Fibroblast of lung (primary cell): ENCODE measurements around the gene WDSUB1. TPM values are rescaled to one million over a fixed set of nuclear protein-coding genes. Genes with fewer than 3 reads are reported as not detected.

Experiments
- DNase-seq, 2 donors: peaks; one replicate each; pipeline versions ENCODE4 v3.0.0 to v3.0.0-alpha.2; 2010; ENCODE audit warnings: low read depth in 2 of 2
- H2AFZ ChIP-seq: 2 replicates; pipeline ENCODE4 v1.5.1; 2012; ENCODE audit warnings: low read length, control low read depth, inconsistent platforms
- H3K27ac ChIP-seq: 2 replicates; pipeline ENCODE4 v1.5.1; 2011; ENCODE audit warnings: low read length, control low read depth; ENCODE audit not compliant: insufficient read depth
- H3K27me3 ChIP-seq: 2 replicates; pipeline ENCODE4 v1.5.1; 2011; ENCODE audit warnings: mild to moderate bottlenecking, low read length; ENCODE audit not compliant: control insufficient read depth, insufficient read depth
- H3K36me3 ChIP-seq: 2 replicates; pipeline ENCODE4 v1.5.1; 2011; ENCODE audit warnings: low read length; ENCODE audit not compliant: control insufficient read depth, insufficient read depth
- H3K4me1 ChIP-seq: 2 replicates; pipeline ENCODE4 v1.5.1; 2011; ENCODE audit warnings: low read length; ENCODE audit not compliant: control insufficient read depth, insufficient read depth; ENCODE audit errors: extremely low read depth
- H3K4me2 ChIP-seq: 2 replicates; pipeline ENCODE4 v1.5.1; 2011; ENCODE audit warnings: low read length, control low read depth; ENCODE audit not compliant: insufficient read depth; ENCODE audit errors: extremely low read depth
- H3K4me3 ChIP-seq, 4 experiments: fragments of 200-600 bp in 1 of 4; sonication (generic) in 1 of 4; replicated peaks in 1 of 4; 2 replicates each; pipeline ENCODE4 v1.5.1; 2011 to 2016; ENCODE audit warnings: low read length in 4 of 4, low read depth in 3 of 4, mild to moderate bottlenecking in 3 of 4, control low read depth in 2 of 4, inconsistent platforms in 1 of 4, mixed read lengths in 1 of 4; ENCODE audit not compliant: insufficient read depth in 1 of 4; ENCODE audit errors: control extremely low read depth in 1 of 4
- H3K79me2 ChIP-seq: 2 replicates; pipeline ENCODE4 v1.5.1; 2012; ENCODE audit warnings: mild to moderate bottlenecking, low read length, inconsistent platforms; ENCODE audit not compliant: control insufficient read depth, insufficient read depth
- H3K9ac ChIP-seq: 2 replicates; pipeline ENCODE4 v1.5.1; 2011; ENCODE audit warnings: mild to moderate bottlenecking, low read length, control low read depth; ENCODE audit not compliant: insufficient read depth
- H3K9me3 ChIP-seq: 2 replicates; pipeline ENCODE4 v1.5.1; 2012; ENCODE audit warnings: low read depth, low read length; ENCODE audit not compliant: control insufficient read depth, insufficient read depth
- H4K20me1 ChIP-seq: 2 replicates; pipeline ENCODE4 v1.5.1; 2011; ENCODE audit warnings: low read length; ENCODE audit not compliant: control insufficient read depth, insufficient read depth; ENCODE audit errors: extremely low read depth
- EZH2 ChIP-seq: IDR thresholded peaks from 2 replicates; pipeline ENCODE4 v1.5.1; 2012; ENCODE audit warnings: low read length, control low read depth, mild to moderate bottlenecking; ENCODE audit errors: missing control alignments
- polyA plus RNA-seq, 2 donors: library from polyadenylated mRNA; depleted of rRNA in 1 of 2; stranded (reverse) in 1 of 2; unstranded in 1 of 2; fragments of >200 nt; gene quantifications; 2 replicates each; pipeline ENCODE4 v1.2.1, GENCODE V29; 2011 to 2012; ENCODE audit warnings: missing spikeins in 1 of 2
- total RNA-seq: library from RNA; depleted of rRNA; stranded (reverse); fragments of >200 nt; gene quantifications from 2 replicates; pipeline ENCODE4 v1.2.1, GENCODE V29; 2014
- TF ChIP-seq, protein P1 (sequence below), 2 donors: IDR thresholded peaks in 1 of 2; conservative IDR thresholded peaks in 1 of 2; 1 replicate in 1 of 2; 2 replicates in 1 of 2; pipeline ENCODE4 v1.5.1; 2011 to 2012; ENCODE audit warnings: low read length in 2 of 2, control low read depth in 1 of 2, inconsistent platforms in 1 of 2, low read depth in 1 of 2, mild to moderate bottlenecking in 1 of 2

The WDSUB1 gene
- total and polyA plus RNA-seq, 2 donors (not counting 1 experiment from before 2014, with no cell fraction given) = 7.5 to 18.3 TPM

DNA sequence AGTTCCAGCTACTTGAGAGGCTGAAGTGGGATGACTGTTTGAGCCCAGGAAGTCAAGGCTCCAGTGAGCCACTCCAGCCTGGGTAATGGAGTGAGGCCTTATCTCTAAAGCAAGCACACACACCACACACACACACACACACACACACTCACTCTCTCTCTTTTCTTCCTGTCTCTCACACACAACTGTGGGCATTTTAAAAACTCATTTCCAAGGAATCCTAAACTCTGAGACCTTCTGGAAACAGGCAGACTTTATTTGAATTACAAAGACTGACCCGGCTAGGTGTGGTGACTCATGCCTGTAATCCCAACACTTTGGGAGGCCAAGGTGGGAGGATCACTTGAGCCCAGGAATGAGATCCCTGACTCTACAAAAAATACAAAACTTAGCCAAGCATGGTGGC, 21.3 kb downstream of the WDSUB1 start:
- TF ChIP-seq, protein P1, sequence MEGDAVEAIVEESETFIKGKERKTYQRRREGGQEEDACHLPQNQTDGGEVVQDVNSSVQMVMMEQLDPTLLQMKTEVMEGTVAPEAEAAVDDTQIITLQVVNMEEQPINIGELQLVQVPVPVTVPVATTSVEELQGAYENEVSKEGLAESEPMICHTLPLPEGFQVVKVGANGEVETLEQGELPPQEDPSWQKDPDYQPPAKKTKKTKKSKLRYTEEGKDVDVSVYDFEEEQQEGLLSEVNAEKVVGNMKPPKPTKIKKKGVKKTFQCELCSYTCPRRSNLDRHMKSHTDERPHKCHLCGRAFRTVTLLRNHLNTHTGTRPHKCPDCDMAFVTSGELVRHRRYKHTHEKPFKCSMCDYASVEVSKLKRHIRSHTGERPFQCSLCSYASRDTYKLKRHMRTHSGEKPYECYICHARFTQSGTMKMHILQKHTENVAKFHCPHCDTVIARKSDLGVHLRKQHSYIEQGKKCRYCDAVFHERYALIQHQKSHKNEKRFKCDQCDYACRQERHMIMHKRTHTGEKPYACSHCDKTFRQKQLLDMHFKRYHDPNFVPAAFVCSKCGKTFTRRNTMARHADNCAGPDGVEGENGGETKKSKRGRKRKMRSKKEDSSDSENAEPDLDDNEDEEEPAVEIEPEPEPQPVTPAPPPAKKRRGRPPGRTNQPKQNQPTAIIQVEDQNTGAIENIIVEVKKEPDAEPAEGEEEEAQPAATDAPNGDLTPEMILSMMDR (conservative IDR thresholded peaks at IDR 0.05 in 1 of 2, IDR thresholded peaks at IDR 0.05 in 1 of 2; ENCODE audit: low read depth in 1 of 2, low read length in 2 of 2) = no peak
- TF ChIP-seq EZH2 = no peak
- DNase-seq = peak in 1 of 2 donors; percentile 82
- Histone ChIP-seq H3K36me3 (no peaks in the 10 kb centered on the region), H2AFZ (no peak overlapping the region), H3K27ac (no peak overlapping the region), H3K4me2 (no peak overlapping the region), H3K79me2 (no peaks in the 10 kb centered on the region), H4K20me1 (no peaks in the 10 kb centered on the region), H3K4me1 (no peaks in the 10 kb centered on the region), H3K9ac (no peak overlapping the region), H3K27me3 (no peaks in the 10 kb centered on the region), H3K4me3 (no peak overlapping the region), H3K9me3 (no peaks in the 10 kb centered on the region)

DNA sequence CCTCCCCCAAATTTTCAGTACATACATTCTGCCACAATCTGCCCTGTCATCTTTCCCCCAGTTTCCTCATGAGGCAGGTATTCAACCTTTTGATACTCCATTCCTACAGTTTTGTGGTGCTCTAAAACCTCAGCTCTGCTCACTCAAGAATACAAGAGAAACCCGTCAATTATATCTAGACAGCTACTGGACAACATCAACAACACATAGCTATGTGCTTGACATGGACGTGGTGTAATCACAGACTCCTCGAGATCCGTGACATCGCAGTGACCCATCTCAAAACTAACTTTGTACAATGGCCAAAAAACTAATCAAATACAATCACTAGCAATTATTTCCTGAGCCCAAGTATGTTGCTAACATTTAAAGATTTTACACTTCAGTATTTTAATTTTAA, 23.6 kb downstream of the WDSUB1 start:
- H3K4me1 ChIP-seq = no peaks in the 10 kb centered on the region
- TF ChIP-seq, protein P1 (conservative IDR thresholded peaks at IDR 0.05 in 1 of 2, IDR thresholded peaks at IDR 0.05 in 1 of 2; ENCODE audit: low read depth in 1 of 2, low read length in 2 of 2) = no peak
- no peak for TF ChIP-seq EZH2
- peaks cover 2% of the 10 kb centered on the region for H3K36me3 ChIP-seq
- no peak overlapping the region for H3K27ac ChIP-seq
- H3K79me2 ChIP-seq = no peaks in the 10 kb centered on the region
- no peak for DNase-seq
- H3K4me2 ChIP-seq = no peak overlapping the region
- H3K4me3 ChIP-seq = no peak overlapping the region
- H3K9ac ChIP-seq = no peak overlapping the region
- no peaks in the 10 kb centered on the region for H3K27me3 ChIP-seq
- H2AFZ ChIP-seq = no peak overlapping the region
- no peaks in the 10 kb centered on the region for H4K20me1 ChIP-seq
- no peaks in the 10 kb centered on the region for H3K9me3 ChIP-seq

DNA sequence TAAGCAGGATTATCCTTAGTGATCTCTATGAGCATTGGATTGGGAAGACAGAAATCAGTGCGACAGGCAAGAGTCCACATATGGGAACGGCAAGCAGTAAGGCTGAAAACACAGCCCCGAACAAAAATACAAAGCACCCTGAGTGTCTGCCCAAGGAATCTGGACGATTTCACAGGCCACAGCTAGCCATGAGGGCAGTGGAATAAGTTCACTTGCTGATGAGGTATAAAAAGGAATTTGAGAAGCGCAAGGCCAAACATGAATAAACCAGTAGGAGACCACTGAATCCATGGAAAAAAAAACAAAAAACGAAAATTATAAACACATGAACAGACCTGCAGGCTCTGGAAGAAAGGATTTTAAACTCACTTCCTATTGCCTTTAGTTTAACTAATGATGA, 24.3 kb downstream of the WDSUB1 start:
- Histone ChIP-seq H2AFZ (no peak overlapping the region), H3K36me3 (peaks cover 2% of the 10 kb centered on the region), H3K4me3 (no peak overlapping the region), H3K9me3 (no peaks in the 10 kb centered on the region), H3K4me2 (no peak overlapping the region), H3K4me1 (no peaks in the 10 kb centered on the region), H3K9ac (no peak overlapping the region), H4K20me1 (no peaks in the 10 kb centered on the region), H3K79me2 (no peaks in the 10 kb centered on the region), H3K27ac (no peak overlapping the region), H3K27me3 (no peaks in the 10 kb centered on the region)
- no peak for DNase-seq
- TF ChIP-seq, protein P1 (conservative IDR thresholded peaks at IDR 0.05 in 1 of 2, IDR thresholded peaks at IDR 0.05 in 1 of 2; ENCODE audit: low read depth in 1 of 2, low read length in 2 of 2) = no peak
- no peak for TF ChIP-seq EZH2
